Smooth muscle cell (in vitro differentiated cells): ENCODE data around the gene PITPNC1. TPM values are rescaled to one million over a fixed set of nuclear protein-coding genes. Genes with fewer than 3 reads are reported as not detected.
"Not testable (repeated sequence)": the region's sequence is repeated elsewhere in the genome, so short reads cannot be mapped to it uniquely, and the experiment has no call there.

Experiments
- DNase-seq: peaks from one replicate; lab custom pipeline; 2025; ENCODE audit not compliant: unreplicated experiment; lab: John Stamatoyannopoulos, UW
- H2AFZ ChIP-seq: fragments of 200-600 bp; sonication (generic); 2 replicates; pipeline ENCODE4 v1.6.0; 2016; ENCODE audit warnings: antibody characterized with exemption, low read depth, mild to moderate bottlenecking
- H3F3A ChIP-seq: fragments of 200-600 bp; sonication (generic); 2 replicates; pipeline ENCODE4 v1.6.0; 2017; ENCODE audit warnings: antibody characterized with exemption, low read depth
- H3K27ac ChIP-seq: fragments of 200-600 bp; sonication (generic); 2 replicates; pipeline ENCODE4 v1.5.1; 2016; ENCODE audit warnings: low read depth, mild to moderate bottlenecking
- H3K27me3 ChIP-seq: fragments of 200-600 bp; sonication (generic); 2 replicates; pipeline ENCODE4 v1.6.1; 2016; ENCODE audit warnings: low read depth, mild to moderate bottlenecking
- H3K36me3 ChIP-seq: fragments of 200-600 bp; sonication (generic); 2 replicates; pipeline ENCODE4 v1.5.1; 2016; ENCODE audit warnings: low read depth
- H3K4me1 ChIP-seq: fragments of 200-600 bp; sonication (generic); 2 replicates; pipeline ENCODE4 v1.5.1; 2016; ENCODE audit warnings: low read depth
- H3K4me2 ChIP-seq: fragments of 200-600 bp; sonication (generic); 2 replicates; pipeline ENCODE4 v1.6.0; 2016; ENCODE audit warnings: mild to moderate bottlenecking
- H3K4me3 ChIP-seq: fragments of 200-600 bp; sonication (generic); 2 replicates; pipeline ENCODE4 v1.5.1; 2016; ENCODE audit warnings: mild to moderate bottlenecking
- H3K79me2 ChIP-seq: fragments of 200-600 bp; sonication (generic); 2 replicates; pipeline ENCODE4 v1.6.0; 2016; ENCODE audit warnings: low read depth, mild to moderate bottlenecking
- H3K9ac ChIP-seq: fragments of 200-600 bp; sonication (generic); 2 replicates; pipeline ENCODE4 v1.6.0; 2016; ENCODE audit warnings: low read depth
- H3K9me3 ChIP-seq: fragments of 200-600 bp; sonication (generic); replicated peaks from 2 replicates; pipeline ENCODE4 v1.5.1; 2016; ENCODE audit warnings: low read depth
- H4K20me1 ChIP-seq: fragments of 200-600 bp; sonication (generic); 2 replicates; pipeline ENCODE4 v1.6.0; 2016; ENCODE audit warnings: low read depth
- WGBS: methylation state at CpG from one replicate; pipeline ENCODE4 v1.1.7; 2016; ENCODE audit warnings: low lambda C conversion rate; 5-methylcytosine and 5-hydroxymethylcytosine counted together
- polyA plus RNA-seq: library from polyadenylated mRNA; unstranded; fragments of >200 nt; fragmentation: Nextera tagmentation; extraction: Ambion mirVana; gene quantifications from 2 replicates; pipeline ENCODE4 v1.2.1, GENCODE V29; 2016
- total RNA-seq: library from RNA; depleted of rRNA; stranded (reverse); fragments of >200 nt; gene quantifications from 2 replicates; pipeline ENCODE4 v1.2.3, GENCODE V29; 2014
- TF ChIP-seq, protein P1 (sequence below): fragments of 200-600 bp; sonication (generic); IDR thresholded peaks from 2 replicates; pipeline ENCODE4 v1.5.1; 2017; ENCODE audit warnings: borderline replicate concordance, mild to moderate bottlenecking, antibody characterized with exemption; ENCODE audit not compliant: insufficient read depth, poor library complexity, severe bottlenecking

Gene PITPNC1
- total and polyA plus RNA-seq, 2 experiments from 2014 or later: 9.6 to 12.5 TPM

- peaks cover 58% of the 10 kb centered on the region for H3K36me3 ChIP-seq
- no peaks in the 10 kb centered on the region for H3K79me2 ChIP-seq
- H3K4me3 ChIP-seq: no peak overlapping the region
Observed at GRCh38 chr17:67725373-67725791, 348.3 kb downstream of the PITPNC1 start.

GRCh38 chr17:67725807-67726206, 348.7 kb downstream of the PITPNC1 start:
- Histone ChIP-seq H3K27ac (no peak overlapping the region), H4K20me1 (no peaks in the 10 kb centered on the region), H3K4me2 (no peak overlapping the region), H3F3A (no peaks in the 10 kb centered on the region), H3K27me3 (no peaks in the 10 kb centered on the region), H3K36me3 (peaks cover 62% of the 10 kb centered on the region), H3K9ac (no peak overlapping the region), H2AFZ (no peak overlapping the region), H3K4me3 (no peak overlapping the region), H3K79me2 (no peaks in the 10 kb centered on the region), H3K9me3 (no peaks in the 10 kb centered on the region), H3K4me1 (no peaks in the 10 kb centered on the region)
- DNase-seq: no peak
- TF ChIP-seq, protein P1, sequence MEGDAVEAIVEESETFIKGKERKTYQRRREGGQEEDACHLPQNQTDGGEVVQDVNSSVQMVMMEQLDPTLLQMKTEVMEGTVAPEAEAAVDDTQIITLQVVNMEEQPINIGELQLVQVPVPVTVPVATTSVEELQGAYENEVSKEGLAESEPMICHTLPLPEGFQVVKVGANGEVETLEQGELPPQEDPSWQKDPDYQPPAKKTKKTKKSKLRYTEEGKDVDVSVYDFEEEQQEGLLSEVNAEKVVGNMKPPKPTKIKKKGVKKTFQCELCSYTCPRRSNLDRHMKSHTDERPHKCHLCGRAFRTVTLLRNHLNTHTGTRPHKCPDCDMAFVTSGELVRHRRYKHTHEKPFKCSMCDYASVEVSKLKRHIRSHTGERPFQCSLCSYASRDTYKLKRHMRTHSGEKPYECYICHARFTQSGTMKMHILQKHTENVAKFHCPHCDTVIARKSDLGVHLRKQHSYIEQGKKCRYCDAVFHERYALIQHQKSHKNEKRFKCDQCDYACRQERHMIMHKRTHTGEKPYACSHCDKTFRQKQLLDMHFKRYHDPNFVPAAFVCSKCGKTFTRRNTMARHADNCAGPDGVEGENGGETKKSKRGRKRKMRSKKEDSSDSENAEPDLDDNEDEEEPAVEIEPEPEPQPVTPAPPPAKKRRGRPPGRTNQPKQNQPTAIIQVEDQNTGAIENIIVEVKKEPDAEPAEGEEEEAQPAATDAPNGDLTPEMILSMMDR: no peak
- 98% methylated on average over 4 of the region's 4 CpGs for WGBS

More at GRCh38 chr17:67725373-67725791, 348.3 kb downstream of the PITPNC1 start:
- no peaks in the 10 kb centered on the region for H4K20me1 ChIP-seq
- H3K27ac ChIP-seq: no peak overlapping the region
- H3K9ac ChIP-seq: no peak overlapping the region
- H3F3A ChIP-seq: no peaks in the 10 kb centered on the region
- no peaks in the 10 kb centered on the region for H3K9me3 ChIP-seq
- TF ChIP-seq, protein P1: no peak
- no peak for DNase-seq
- WGBS: 98% methylated on average over 4 of the region's 4 CpGs
- no peaks in the 10 kb centered on the region for H3K27me3 ChIP-seq
- H3K4me1 ChIP-seq: no peaks in the 10 kb centered on the region
- H2AFZ ChIP-seq: no peak overlapping the region
- H3K4me2 ChIP-seq: no peak overlapping the region

DNA sequence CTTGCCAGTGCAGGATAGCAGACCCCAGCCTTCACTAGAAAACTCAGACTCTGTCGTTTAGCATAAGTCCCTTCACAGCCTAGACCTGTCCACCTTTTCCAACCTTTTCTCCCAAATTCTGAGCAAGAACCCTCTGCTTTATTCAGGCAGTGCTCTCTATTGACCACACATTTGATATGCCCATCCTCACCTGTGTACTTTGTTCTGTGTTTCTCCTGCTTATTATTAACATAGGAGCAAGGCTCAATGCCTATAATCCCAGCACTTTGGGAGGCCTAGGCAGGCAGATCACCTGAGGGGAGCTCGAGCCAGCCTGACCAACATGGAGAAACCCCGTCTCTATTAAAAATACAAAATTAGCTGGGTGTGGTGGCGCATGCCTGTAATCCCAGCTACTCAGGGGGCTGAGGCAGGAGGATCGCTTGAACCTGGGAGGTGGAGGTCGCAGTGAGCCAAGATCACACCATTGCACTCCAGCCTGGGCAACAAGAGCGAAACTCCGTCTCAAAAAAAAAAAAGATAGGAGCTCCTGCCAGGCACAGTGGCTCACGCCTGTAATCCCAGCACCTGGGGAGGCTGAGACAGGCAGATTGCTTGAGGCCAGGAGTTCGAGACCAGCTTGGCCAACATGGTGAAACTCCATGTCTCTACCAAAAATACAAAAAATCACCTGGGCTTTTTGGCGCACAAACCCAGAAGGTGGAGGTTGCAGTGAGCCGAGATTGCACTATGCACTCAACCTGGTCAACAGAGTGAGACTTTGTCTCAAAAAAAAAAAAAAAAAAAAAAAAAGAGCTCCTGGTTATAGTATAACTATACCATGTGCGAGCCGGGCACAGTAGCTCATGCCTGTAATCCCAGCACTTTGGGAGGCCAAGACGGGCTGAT, 350.3 kb downstream of the PITPNC1 start:
- H2AFZ ChIP-seq, H3K4me1 ChIP-seq, H3K27ac ChIP-seq, H4K20me1 ChIP-seq, H3K79me2 ChIP-seq, H3F3A ChIP-seq, H3K9ac ChIP-seq, H3K27me3 ChIP-seq, H3K4me2 ChIP-seq, H3K9me3 ChIP-seq, H3K4me3 ChIP-seq, DNase-seq: not testable (repeated sequence)
- WGBS: 97% methylated on average over 15 of the region's 15 CpGs
- H3K36me3 ChIP-seq: peaks cover 65% of the 10 kb centered on the region

GRCh38 chr17:67729903-67730302, 352.8 kb downstream of the PITPNC1 start:
- 98% methylated on average over 6 of the region's 6 CpGs for WGBS
- H3K9me3 ChIP-seq: no peaks in the 10 kb centered on the region
- H4K20me1 ChIP-seq: peaks cover 8% of the 10 kb centered on the region
- H3K9ac ChIP-seq: no peak overlapping the region
- no peaks in the 10 kb centered on the region for H3F3A ChIP-seq
- TF ChIP-seq, protein P1: no peak
- H3K27me3 ChIP-seq: no peaks in the 10 kb centered on the region
- H3K27ac ChIP-seq: no peak overlapping the region
- no peaks in the 10 kb centered on the region for H3K4me1 ChIP-seq
- no peak overlapping the region for H3K4me3 ChIP-seq
- DNase-seq: no peak
- H3K79me2 ChIP-seq: no peaks in the 10 kb centered on the region
- H2AFZ ChIP-seq: no peak overlapping the region
- H3K4me2 ChIP-seq: no peak overlapping the region
- H3K36me3 ChIP-seq: peaks cover 57% of the 10 kb centered on the region
